Cardiac fibroblast (primary cell): ENCODE measurements around the gene MEPCE.
"Not testable (repeated sequence)": the region's sequence is repeated elsewhere in the genome, so short reads cannot be mapped to it uniquely, and the experiment has no call there.

ENCODE experiments used
- DNase-seq, 2 donors: peaks; one replicate each; pipeline versions ENCODE4 v3.0.0 to v3.0.0-alpha.2; 2010; ENCODE audit warnings: low read depth in 2 of 2
- H3K4me3 ChIP-seq, 2 donors: replicated peaks in 1 of 2; 1 replicate in 1 of 2; 2 replicates in 1 of 2; pipeline ENCODE4 v1.5.1; 2011; ENCODE audit warnings: low read depth in 2 of 2, low read length in 2 of 2, mild to moderate bottlenecking in 2 of 2, moderate library complexity in 1 of 2
- TF ChIP-seq, protein P1 (sequence below): IDR thresholded peaks from one replicate; pipeline ENCODE4 v1.5.1; 2011; ENCODE audit warnings: low read depth, mild to moderate bottlenecking, low read length, inconsistent platforms

The MEPCE gene

DNA sequence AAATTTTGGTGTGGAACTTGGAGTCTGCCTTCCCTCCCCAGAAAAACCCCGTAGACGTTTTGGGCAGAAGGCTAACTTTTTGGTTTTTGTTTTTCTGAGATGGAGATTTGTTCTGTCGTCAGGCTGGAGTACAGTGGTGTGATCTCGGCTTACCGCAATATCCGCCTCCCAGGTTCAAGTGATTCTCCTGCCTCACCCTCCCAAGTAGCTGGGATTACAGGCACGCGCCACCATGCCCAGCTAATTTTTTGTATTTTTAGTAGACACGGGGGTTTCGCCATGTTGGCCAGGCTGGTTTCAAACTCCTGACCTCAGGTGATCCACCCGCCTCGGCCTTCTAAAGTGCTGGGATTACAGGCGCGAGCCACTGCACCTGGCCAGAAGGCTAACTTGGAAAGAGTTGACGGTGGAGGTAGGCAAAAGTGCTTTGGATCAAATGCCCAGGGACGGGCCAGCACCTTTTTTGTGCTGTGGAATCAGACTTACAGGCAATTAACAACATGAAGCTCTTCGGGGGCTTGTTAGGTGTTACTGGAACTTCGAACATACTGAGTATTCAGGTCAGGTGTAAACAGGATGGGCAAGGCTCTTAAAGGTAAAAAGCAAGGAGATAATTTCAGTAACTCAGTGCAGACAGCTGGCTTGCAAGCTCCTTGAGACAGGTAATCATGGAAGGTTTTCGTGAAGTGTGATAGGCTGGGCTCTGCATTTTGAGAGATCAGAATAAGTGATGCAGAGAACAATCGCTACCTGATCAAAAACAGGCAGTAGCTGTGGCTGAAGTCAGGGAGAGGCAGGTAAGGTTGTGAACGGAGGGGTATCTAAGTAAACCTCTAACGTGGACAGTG, 4.9 kb downstream of the MEPCE start:
- no peak for DNase-seq
- H3K4me3 ChIP-seq = peak overlapping the region in 1 of 2 donors; percentile 68
- TF ChIP-seq, protein P1, sequence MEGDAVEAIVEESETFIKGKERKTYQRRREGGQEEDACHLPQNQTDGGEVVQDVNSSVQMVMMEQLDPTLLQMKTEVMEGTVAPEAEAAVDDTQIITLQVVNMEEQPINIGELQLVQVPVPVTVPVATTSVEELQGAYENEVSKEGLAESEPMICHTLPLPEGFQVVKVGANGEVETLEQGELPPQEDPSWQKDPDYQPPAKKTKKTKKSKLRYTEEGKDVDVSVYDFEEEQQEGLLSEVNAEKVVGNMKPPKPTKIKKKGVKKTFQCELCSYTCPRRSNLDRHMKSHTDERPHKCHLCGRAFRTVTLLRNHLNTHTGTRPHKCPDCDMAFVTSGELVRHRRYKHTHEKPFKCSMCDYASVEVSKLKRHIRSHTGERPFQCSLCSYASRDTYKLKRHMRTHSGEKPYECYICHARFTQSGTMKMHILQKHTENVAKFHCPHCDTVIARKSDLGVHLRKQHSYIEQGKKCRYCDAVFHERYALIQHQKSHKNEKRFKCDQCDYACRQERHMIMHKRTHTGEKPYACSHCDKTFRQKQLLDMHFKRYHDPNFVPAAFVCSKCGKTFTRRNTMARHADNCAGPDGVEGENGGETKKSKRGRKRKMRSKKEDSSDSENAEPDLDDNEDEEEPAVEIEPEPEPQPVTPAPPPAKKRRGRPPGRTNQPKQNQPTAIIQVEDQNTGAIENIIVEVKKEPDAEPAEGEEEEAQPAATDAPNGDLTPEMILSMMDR = no peak

DNA sequence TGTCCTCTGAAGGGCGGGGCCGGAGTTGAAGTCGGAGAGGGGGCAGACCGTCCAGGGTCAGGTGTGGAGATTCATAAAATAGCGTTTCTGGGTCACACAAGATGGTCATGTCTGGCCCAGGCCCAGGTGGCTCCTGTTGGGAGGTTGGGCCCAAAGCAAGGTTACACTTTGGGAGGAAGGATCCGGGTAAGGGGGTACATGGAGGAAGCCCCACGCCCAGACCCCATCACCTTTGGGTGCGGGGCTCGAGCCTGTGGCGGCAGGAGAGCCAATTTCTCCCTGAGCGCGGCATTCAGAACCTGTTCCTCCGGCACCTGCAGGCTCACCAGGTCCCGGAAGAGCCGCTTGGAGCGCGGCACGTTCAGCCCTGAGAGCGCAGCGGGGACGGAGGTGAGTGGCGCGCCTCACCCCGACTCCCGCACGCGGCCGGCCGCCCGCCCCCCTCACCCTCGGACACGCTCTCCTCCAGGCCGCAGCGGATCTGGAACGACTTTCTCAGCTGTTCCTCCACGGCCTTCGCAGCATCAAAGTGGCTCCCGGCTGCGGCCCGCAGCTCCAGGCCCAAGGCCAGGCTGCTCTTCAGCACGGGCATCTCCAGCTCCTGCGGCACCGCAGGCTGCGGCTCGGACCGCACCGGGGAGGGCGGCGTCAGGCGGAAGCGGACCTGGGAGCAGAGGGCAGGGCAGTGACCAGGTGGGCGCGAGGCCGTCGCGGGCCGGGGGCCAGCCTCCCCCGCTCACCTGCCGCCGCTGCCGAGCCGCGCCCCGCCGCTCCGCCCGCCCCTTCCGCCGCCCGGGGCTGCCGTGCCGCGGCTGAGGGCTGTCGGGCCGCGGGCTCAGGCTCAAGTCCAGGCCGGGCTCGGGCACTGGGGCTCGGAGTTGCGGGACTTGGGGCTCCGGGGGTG, 6.0 kb downstream of the MEPCE start:
- H3K4me3 ChIP-seq = peak overlapping the region; percentile 68 to 82
- peak; percentile 33 for DNase-seq
- TF ChIP-seq, protein P1 = no peak

DNA sequence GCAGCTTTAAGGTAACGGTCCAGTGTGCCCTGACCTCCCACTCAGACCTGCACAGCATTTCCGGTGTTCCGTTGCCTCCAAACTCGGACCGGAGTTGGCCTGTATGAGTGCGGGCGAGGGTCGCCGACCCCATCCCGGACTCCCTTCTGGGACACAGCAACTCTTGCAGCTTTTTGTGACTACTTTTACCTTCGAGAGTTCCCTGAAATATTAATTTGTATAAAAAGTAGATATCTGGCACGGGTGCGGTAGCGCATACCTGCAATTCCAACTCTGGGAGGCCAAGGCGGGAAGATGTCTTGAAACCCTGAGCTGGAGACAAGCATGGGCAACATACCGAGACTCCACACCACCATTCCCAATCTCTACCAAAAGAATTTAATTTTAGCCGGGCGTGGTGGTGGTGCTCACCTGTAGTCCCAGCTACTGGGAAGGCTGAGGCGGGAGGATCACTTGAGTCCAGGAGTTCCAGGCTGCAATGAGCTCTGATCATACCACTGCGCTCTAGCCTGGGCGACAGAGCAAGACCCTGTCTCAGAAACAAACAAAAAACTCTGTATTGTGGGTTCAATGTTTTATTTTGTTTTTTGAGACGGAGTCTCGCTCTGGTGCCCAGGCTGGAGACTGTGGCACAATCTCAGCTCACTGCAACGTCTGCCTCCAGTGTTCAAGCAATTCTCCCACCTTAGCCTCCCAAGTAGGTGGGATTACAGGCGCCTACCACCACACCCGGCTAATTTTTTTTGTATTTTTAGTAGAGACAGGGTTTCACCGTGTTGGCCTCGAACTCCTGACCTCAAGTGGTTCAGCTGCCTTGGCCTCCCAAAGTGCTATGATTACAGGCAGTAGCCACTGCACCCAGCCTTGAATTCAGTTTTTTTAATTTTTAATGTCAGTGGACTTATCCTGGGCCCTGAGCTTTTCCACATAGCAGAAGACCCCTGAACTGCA, 7.8 kb downstream of the MEPCE start:
- H3K4me3 ChIP-seq = no peak overlapping the region
- TF ChIP-seq, protein P1 = no peak
- DNase-seq = no peak

DNA sequence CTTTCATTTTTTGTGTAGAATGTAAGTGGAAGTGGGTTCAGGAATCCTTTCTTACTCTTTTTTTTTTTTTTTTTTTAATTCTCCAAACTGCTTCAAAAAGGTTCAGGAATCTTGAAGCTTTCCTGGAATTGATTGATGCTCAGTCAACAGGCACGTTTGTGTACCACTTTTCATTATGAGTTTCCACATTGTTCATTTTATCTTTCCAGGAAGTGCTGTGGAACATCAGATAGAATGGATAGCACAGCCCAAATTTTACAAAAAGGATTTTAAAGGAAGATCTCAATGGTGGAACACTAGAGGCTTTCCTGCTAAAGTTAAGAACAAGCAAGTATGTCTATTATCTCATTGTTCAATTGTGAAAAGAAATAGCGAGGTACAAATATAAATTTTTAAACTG, 8.5 kb downstream of the MEPCE start:
- no peak for DNase-seq
- no peak overlapping the region for H3K4me3 ChIP-seq
- TF ChIP-seq, protein P1 = no peak

DNA sequence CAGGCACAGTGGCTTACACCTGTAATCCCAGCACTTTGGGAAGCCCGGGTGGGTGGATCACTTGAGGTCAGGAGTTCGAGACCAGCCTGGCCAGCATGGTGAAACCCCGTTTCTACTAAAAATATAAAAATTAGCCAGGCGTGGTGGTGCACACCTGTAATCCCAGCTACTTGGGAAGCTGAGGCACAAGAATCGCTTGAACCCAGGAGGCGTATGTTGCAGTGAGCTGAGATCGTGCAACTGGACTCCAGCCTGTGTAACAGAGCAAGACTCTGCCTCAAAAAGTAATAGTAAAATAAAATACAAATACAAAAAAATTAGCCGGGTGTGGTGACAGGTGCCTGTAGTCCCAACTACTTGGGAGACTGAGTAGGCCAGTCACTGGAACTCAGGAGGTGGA, 9.1 kb downstream of the MEPCE start:
- not testable (repeated sequence) for DNase-seq, H3K4me3 ChIP-seq

DNA sequence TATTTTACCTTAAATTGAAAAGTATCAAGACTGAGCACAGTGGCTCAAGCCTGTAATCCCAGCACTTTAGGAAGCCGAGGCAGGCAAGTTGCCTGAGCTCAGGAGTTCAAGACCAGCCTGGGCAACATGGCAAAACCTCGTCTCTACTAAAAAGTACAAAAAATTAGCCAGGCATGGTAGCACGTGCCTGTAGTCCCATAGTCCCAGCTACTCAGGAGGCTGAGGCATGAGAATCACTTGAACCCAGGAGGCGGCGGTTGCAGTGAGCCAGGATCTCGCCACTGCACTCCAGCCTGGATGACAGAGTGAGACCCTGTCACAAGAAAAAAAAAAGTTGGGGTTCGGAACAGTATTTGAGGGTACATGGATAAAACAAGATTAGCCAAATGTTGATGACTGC, 9.6 kb downstream of the MEPCE start:
- H3K4me3 ChIP-seq, DNase-seq: not testable (repeated sequence)
